Adrenal gland (tissue), 12 donors: ENCODE results near the gene PRRT1B. TPM values are rescaled to one million over a fixed set of nuclear protein-coding genes. Genes with fewer than 3 reads are reported as not detected.

ENCODE experiments used
- DNase-seq, 7 donors: peaks; one replicate each; pipeline ENCODE4 v3.0.0-alpha.2; 2019 to 2020
- H3K27ac ChIP-seq, 5 donors: fragments of 200-600 bp; sonication (generic) in 4 of 5; 1 replicate in 3 of 5; 2 replicates in 2 of 5; pipeline versions ENCODE4 v1.5.1 to v1.8.0; 2016 to 2020; ENCODE audit warnings: mild to moderate bottlenecking in 1 of 5
- H3K27me3 ChIP-seq: fragments of 200-600 bp; 2 replicates; pipeline ENCODE4 v1.8.0; 2021
- H3K36me3 ChIP-seq, 2 donors: fragments of 200-600 bp; replicated peaks in 1 of 2; 1 replicate in 1 of 2; 2 replicates in 1 of 2; pipeline versions ENCODE4 v1.5.1 to v1.8.0; 2018 to 2022
- H3K4me1 ChIP-seq, 2 donors: fragments of 200-600 bp; replicated peaks in 1 of 2; 1 replicate in 1 of 2; 2 replicates in 1 of 2; pipeline versions ENCODE4 v1.5.1 to v1.8.0; 2018 to 2021
- H3K4me3 ChIP-seq, 4 donors: fragments of 200-600 bp; sonication (generic) in 3 of 4; one replicate each; pipeline ENCODE4 v1.5.1; 2016 to 2018
- H3K9me3 ChIP-seq, 3 donors: fragments of 200-600 bp; sonication (generic) in 1 of 3; replicated peaks in 1 of 3; 1 replicate in 2 of 3; 2 replicates in 1 of 3; pipeline versions ENCODE4 v1.5.1 to v1.8.0; 2016 to 2021
- POLR2A ChIP-seq, 2 donors: fragments of 450-650 bp; IDR thresholded peaks; one replicate each; pipeline ENCODE4 v1.6.1; 2017; ENCODE audit warnings: antibody characterized with exemption in 2 of 2, mild to moderate bottlenecking in 2 of 2, moderate library complexity in 1 of 2
- WGBS, 4 donors: extraction: QIAGEN DNeasy Blood & Tissue Kit in 2 of 4; methylation state at CpG; one replicate each; pipeline versions ENCODE4 v1.1.5 to v1.1.7; 2013 to 2017; 5-methylcytosine and 5-hydroxymethylcytosine counted together
- intact Hi-C, 2 donors: fragments of 100-400 bp; cut with DNase I; formaldehyde crosslinking; loops; one replicate each; pipeline versions ENCODE4 v1.14.1 to v1.15.0; 2022 to 2023
- polyA plus RNA-seq, 3 donors: library from polyadenylated mRNA; stranded (reverse); fragments of 200-250 nt in 2 of 3; fragments of 350-450 nt in 1 of 3; fragmentation: Illumina TruSeq in 1 of 3; extraction: RNeasy Lipid Tissue Mini Kit (QIAGEN cat#74804) in 1 of 3; gene quantifications; one replicate each; pipeline ENCODE4 v1.2.3, GENCODE V29; 2013 to 2014
- total RNA-seq, 9 donors: library from RNA; depleted of rRNA in 4 of 9; stranded (reverse); fragments of >200 nt in 4 of 9; fragments of 120-200 nt in 1 of 9; fragmentation: NEBNext Ultra II Directional in 1 of 9; extraction: Animal tissue kit (Norgen Biotek cat#: 25700) in 1 of 9; gene quantifications; one replicate each; pipeline versions ENCODE4 v1.1.0 to v1.2.4, GENCODE V29; 2013 to 2023
- TF ChIP-seq, protein P1 (sequence below), 6 experiments: fragments of 450-650 bp in 4 of 6; fragments of 200-600 bp in 2 of 6; sonication (generic) in 1 of 6; IDR thresholded peaks; 1 replicate in 5 of 6; 2 replicates in 1 of 6; pipeline versions ENCODE4 v1.5.1 to v1.8.0; 2016 to 2021; ENCODE audit warnings: antibody characterized with exemption in 6 of 6, mild to moderate bottlenecking in 2 of 6, moderate library complexity in 1 of 6
- donor health status: healthy with polysubstance abuse.
- donor health status: Bipolar disorder and iron deficiency.
- donor health status: DM: yes; HTN: yes; CAD: no.
- donor health status: DM: no; HTN: no; CAD: no.
- donor health status: DM: no; HTN: no; CAD: no.
- donor health status: DM: yes; HTN: yes; CAD: no.

Gene PRRT1B
- total and polyA plus RNA-seq, 12 donors = not detected

DNA sequence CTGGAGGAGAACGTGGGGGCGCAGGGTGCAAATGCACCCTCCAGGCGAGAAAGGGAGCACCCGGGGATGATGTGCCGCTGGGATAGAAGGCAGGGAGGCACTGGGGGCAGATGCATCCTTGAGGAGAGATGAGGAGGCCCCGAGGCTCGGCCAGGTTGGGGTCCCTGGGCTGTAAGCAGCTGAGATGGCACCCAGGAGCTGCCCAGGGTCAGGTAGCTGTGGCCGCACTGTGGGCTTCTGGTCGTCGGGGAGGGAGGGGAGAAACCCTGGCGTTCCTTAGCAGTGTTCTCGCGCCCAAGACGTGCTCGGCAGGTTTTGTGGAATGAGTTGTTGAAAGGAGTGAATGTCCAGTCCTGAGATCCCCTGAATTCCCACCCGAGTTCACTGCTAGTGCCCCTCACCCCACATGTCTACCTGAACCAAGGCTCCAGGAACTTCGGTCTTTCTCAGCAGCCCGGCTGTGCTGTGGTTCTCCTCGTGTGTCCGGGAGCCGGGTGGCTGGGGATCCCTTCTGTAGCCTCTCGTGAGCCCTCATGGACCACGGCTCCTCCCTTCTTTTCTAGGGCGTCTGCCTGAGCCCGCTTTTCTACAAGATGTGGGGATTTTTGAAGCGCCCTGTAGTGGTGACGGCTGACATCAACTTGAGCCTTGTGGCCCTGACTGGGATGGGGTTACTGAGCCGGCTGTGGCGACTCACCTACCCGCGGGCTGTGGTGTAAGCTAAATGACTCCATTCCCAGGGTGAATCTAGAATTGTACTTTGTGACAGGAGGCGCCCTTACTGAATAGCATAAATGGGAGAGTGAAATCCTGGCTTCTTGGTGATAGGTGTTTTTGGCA is 41.5 kb upstream of the PRRT1B start:
- intact Hi-C loops = loop anchor here in 1 of 2 donors (10.0 kb wide), 1 partner anchor 241 kb away; the partner anchor contains the start of gene RAPGEF1
- Histone ChIP-seq H3K9me3 (no peaks in the 10 kb centered on the region), H3K27ac (no peak overlapping the region)

GRCh38 chr9:131505012-131505411 is 40.3 kb upstream of the PRRT1B start:
- H3K27ac ChIP-seq = no peak overlapping the region
- WGBS, 4 donors = 91 to 92% (median 92%) methylated on average over 8 of the region's 8 CpGs
- peaks cover 0 to 10% of the 10 kb centered on the region in 2 donors for H3K36me3 ChIP-seq
- no peaks in the 10 kb centered on the region for H3K9me3 ChIP-seq
- DNase-seq = no peak
- no peak overlapping the region for H3K4me3 ChIP-seq
- no peaks in the 10 kb centered on the region for H3K27me3 ChIP-seq
- peaks cover 9 to 11% of the 10 kb centered on the region in 2 donors for H3K4me1 ChIP-seq
- intact Hi-C loops = loop anchor here in 1 of 2 donors (10.0 kb wide), 1 partner anchor 240 kb away; the partner anchor contains the start of gene RAPGEF1
- TF ChIP-seq, protein P1, sequence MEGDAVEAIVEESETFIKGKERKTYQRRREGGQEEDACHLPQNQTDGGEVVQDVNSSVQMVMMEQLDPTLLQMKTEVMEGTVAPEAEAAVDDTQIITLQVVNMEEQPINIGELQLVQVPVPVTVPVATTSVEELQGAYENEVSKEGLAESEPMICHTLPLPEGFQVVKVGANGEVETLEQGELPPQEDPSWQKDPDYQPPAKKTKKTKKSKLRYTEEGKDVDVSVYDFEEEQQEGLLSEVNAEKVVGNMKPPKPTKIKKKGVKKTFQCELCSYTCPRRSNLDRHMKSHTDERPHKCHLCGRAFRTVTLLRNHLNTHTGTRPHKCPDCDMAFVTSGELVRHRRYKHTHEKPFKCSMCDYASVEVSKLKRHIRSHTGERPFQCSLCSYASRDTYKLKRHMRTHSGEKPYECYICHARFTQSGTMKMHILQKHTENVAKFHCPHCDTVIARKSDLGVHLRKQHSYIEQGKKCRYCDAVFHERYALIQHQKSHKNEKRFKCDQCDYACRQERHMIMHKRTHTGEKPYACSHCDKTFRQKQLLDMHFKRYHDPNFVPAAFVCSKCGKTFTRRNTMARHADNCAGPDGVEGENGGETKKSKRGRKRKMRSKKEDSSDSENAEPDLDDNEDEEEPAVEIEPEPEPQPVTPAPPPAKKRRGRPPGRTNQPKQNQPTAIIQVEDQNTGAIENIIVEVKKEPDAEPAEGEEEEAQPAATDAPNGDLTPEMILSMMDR (IDR thresholded peaks at IDR 0.05) = no peak
- no peak for TF ChIP-seq POLR2A (IDR thresholded peaks at IDR 0.05)

More for the DNA sequence above, 41.5 kb upstream of the PRRT1B start:
- WGBS, 4 donors = 31 to 36% (median 34%) methylated on average over 28 to 32 of the region's 32 CpGs
- peak in 1 of 7 donors; percentile 60 for DNase-seq
- TF ChIP-seq, protein P1 (IDR thresholded peaks at IDR 0.05) = no peak
- no peak for TF ChIP-seq POLR2A (IDR thresholded peaks at IDR 0.05)
- Histone ChIP-seq H3K27me3 (no peaks in the 10 kb centered on the region), H3K4me1 (peaks cover 9 to 11% of the 10 kb centered on the region in 2 donors), H3K4me3 (peak overlapping the region in 2 of 4 donors; percentile 91), H3K36me3 (peaks cover 0 to 16% of the 10 kb centered on the region in 2 donors)

GRCh38 chr9:131511416-131511815 is 33.9 kb upstream of the PRRT1B start:
- 52 to 76% (median 74%) methylated on average over 7 of the region's 7 CpGs for WGBS, 4 donors
- Histone ChIP-seq H3K4me3 (no peak overlapping the region), H3K27ac (no peak overlapping the region), H3K9me3 (no peaks in the 10 kb centered on the region), H3K27me3 (no peaks in the 10 kb centered on the region), H3K36me3 (peaks cover 0 to 59% of the 10 kb centered on the region in 2 donors), H3K4me1 (no peaks in the 10 kb centered on the region)
- TF ChIP-seq, protein P1 (IDR thresholded peaks at IDR 0.05) = no peak
- TF ChIP-seq POLR2A (IDR thresholded peaks at IDR 0.05) = no peak
- DNase-seq = no peak
- intact Hi-C loops = no loop called here

DNA sequence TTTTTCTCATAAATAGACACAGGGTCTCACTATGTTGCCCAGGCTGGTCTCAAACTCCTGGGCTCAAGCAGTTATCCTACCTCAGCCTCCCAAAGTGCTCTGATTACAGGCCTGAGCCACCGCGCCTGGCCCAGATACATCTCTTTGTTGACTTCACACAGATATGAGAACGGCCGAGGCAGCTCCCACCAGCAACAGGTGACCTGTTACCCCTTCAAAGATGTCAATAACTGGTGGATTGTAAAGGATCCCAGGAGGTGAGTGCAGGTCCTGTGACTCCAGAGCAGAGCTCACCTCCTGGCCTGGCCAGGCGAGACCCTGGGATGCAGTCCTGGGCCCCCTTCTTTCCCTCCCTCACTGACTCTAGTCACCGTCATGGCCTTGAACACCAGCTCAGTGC is 33.4 kb upstream of the PRRT1B start:
- peaks cover 0 to 64% of the 10 kb centered on the region in 2 donors for H3K36me3 ChIP-seq
- intact Hi-C loops = no loop called here
- H3K9me3 ChIP-seq = no peaks in the 10 kb centered on the region
- no peak for TF ChIP-seq POLR2A (IDR thresholded peaks at IDR 0.05)
- TF ChIP-seq, protein P1 (IDR thresholded peaks at IDR 0.05) = no peak
- no peaks in the 10 kb centered on the region for H3K4me1 ChIP-seq
- no peak overlapping the region for H3K27ac ChIP-seq
- no peak overlapping the region for H3K4me3 ChIP-seq
- 78 to 91% (median 88%) methylated on average over 5 to 6 of the region's 6 CpGs for WGBS, 4 donors
- no peaks in the 10 kb centered on the region for H3K27me3 ChIP-seq
- no peak for DNase-seq
